H4 (cell line): ENCODE data around the gene MEX3D. TPM values are rescaled to one million over a fixed set of nuclear protein-coding genes. Genes with fewer than 3 reads are reported as not detected.

Source experiments
- DNase-seq: peaks from one replicate; pipeline ENCODE4 v3.0.0-alpha.2; 2015; ENCODE audit warnings: low spot score
- total RNA-seq: library from RNA; depleted of rRNA; stranded (reverse); fragments of >200 nt; shearing (Covaris generic); gene quantifications from 2 replicates; pipeline ENCODE4 v1.2.3, GENCODE V29; 2014

The MEX3D gene
- total RNA-seq, 1 experiment from 2014 or later: 5.7 TPM

DNA sequence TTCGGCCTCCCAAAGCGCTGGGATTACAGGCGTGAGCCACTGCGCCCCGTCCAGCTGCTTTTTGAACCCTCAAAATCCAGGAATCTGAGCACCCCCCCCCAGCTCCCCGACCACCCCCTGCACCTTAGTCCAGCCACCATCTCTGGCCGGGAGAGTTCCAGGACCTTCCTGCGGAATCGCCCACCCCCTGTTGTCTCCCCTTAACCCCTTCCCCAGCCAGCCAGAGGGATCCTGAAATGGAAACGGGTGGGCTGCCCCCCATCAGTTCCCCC lies 25.3 kb upstream of the MEX3D start:
- no peak for DNase-seq

DNA sequence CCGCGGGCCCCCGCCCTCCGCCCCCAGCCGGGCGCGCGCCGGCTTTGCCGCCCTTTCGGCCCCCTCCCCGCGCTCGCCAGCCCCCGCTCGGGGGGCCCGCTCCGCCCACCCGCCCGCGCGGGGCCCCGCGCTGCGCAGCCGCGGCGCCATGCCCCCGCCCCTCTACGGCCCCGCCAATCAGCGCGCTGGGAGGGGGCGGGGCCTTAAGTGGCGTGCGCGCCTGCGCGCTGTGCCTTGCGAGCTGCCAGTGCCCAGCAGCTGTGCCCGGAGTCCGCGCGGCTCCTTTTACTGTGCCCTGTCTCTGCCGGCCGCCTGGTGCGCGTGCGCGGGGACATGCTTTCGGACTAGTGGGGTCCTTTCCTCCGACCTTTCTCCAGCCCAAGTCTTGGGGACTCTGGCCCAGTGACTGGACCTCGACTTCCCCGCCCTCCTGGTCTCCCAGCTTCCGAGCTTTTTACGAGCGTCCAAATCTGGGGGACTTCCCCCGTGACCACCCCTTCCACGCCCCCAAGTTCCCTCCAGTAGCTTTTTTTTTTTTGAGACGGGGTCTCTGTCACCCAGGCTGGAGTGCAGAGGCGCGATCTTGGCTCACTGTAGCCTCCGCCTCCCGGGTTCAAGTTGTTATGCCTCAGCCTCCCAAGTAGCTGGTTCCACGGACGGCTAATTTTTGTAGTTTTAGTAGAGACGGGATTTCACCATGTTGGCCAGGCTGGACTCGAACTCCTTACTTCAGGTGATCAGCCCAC lies 24.8 kb upstream of the MEX3D start, which contains the start of gene MBD3:
MBD3 (minus strand) TSS at position 111 of the 746 bp plus-strand sequence. CDS start 234 bp downstream, outside the sequence.
- peak; percentile 80 for DNase-seq

GRCh38 chr19:1592024-1592754 lies 24.1 kb upstream of the MEX3D start:
- peak; percentile 70 for DNase-seq

- DNase-seq: no peak
Observed at GRCh38 chr19:1591421-1592023, 23.4 kb upstream of the MEX3D start.

- DNase-seq: no peak
Observed at GRCh38 chr19:1590641-1591397, 22.7 kb upstream of the MEX3D start.

DNA sequence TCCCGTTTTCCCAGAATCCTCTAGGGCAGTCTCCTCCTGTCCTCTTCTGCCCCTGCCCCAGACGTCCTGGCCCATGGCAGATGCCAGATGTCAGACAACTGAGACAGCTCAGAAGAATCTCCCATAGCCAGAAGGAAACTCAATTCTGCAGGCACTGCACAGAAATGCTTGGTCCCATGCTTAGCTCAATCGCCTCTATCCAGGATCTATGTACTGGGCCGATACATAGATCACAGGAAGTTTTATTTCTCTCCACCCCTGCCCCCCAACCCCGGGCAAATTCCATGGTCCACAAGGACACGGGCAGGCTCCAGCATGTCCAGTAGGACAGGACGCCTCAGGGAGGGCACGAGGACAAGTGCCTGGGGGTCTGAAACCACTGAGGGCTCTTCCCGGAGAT lies 19.7 kb upstream of the MEX3D start:
- DNase-seq: no peak

DNA sequence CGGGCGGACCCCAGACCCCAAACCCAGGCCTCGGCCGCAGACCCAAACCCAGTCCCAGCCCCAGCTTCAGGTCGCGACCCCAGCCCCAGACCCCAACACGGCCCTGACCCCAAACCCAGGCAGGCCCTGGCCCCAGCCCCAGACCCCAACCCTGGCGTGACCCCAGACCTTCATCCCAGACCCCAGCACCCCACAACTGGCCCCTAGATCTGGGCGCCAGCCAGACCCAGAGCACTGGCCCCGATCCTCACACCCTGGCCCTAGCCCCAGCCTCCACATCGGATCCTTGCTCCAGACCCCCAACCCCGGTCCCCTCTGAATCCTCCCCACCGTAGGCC lies 17.1 kb upstream of the MEX3D start:
- no peak for DNase-seq

DNA sequence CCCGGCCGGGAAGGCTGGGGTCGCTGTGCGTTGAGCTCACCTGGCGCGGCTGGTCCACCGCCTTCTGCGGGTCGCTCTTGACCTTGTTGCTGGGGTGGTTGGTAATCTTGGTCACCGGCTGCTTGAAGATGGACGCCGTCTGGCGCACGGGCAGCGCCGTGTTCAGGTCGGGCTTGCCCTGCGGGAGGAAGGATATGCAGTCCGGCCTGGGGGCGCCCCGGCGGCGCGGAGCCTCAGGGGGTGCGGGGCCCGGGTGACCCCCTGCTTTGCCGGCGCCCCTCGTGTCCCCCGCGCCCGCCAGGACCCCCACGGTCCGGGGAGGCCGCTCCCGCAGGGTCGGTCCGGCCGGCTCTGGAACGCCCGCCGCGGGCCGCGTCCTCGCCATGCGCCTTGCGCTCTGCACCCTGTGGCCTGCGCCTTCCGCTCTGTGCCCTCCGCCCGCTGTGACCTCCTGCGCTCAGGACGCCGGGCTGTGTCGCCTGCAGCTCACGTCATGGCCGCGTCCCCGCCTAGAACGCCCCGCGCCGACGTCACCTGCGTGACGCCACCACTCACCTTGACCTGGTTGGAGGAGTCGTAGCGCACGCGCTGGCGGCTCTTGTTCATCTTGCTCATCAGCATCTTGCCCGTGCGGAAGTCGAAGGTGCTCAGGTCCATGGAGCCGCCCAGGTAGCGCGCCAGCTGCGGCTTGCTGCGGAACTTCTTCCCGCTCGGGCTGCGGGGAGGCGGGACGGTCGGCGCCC lies 16.5 kb upstream of the MEX3D start:
- DNase-seq: no peak

DNA sequence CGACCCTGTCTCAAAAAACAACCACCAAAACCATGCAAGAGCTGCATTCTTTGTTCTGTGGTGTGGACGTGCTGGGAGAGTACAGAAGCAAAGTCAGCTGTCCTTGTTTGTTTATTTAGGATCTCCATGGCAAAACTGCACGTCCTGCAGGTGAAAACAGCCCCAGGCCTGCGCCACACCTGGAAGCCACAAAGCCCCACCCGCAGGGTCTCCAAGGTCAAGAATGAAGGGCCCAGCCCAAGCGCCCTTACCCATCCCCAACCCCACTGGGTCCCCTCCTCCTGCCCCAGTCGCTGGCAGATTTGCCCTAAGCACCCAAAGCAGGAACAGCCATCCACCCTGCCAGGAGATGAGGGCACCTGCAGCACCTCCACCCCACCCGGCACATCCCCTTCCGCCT lies 14.1 kb upstream of the MEX3D start:
- DNase-seq: no peak

DNA sequence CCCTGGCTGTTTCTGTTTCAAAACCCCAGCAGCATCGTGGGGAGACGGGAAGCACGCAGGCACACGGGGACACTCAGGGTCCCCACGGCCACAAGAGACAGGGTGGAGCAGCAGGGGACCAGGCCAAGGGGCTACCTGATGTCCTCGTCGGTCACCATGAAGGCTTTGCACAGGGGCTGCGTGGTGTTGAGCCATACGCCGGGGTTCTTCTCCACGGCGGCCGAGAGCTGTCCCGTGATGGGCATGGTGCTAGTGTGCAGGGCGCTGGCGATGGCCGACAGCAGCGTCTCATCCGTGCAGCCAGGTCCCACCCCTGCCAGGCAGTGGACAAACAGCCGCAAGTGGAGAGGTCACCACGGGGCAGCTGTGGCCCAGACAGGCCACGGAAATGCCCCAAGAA lies 12.8 kb upstream of the MEX3D start:
- no peak for DNase-seq

DNA sequence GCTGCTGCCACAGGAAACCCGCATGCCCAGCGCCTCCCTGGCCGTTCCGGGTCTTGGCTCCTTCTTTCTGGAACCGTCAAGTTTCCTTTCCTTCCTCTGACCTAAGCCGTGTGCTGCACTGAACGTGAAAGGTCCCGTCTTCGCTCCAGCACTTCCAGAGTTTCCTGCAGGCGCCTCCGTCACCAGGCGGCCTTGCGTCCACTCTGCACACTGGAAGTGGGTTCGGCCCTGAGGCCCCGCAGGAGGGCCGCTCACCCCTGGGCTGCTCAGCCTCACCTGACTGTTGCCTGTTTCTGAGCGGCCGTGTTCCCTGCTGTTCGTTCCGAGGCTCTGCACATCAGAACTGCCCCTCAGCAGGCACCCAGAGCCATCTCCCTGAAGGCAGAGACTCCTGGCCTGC lies 12.3 kb upstream of the MEX3D start:
- no peak for DNase-seq

DNA sequence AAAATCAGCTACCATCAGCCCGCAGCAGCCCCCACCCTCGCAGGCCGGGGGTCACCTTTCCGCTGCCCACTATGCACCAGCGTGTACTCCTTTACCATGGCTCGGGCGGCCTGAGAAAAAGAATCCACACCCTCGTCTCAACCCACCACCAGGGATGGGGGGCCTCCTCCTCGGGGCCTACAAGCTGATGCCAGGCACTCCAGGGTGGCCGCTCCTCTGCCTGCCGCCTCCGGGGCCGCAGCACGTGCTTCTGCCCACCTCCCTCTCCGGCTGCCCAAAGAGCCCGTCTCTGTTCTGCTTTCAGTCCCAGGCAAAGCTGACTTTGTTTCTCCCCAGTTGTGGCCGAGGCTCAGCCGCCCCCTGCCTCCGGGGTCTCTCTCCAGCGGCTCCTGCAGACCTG lies 11.1 kb upstream of the MEX3D start:
- DNase-seq: no peak

DNA sequence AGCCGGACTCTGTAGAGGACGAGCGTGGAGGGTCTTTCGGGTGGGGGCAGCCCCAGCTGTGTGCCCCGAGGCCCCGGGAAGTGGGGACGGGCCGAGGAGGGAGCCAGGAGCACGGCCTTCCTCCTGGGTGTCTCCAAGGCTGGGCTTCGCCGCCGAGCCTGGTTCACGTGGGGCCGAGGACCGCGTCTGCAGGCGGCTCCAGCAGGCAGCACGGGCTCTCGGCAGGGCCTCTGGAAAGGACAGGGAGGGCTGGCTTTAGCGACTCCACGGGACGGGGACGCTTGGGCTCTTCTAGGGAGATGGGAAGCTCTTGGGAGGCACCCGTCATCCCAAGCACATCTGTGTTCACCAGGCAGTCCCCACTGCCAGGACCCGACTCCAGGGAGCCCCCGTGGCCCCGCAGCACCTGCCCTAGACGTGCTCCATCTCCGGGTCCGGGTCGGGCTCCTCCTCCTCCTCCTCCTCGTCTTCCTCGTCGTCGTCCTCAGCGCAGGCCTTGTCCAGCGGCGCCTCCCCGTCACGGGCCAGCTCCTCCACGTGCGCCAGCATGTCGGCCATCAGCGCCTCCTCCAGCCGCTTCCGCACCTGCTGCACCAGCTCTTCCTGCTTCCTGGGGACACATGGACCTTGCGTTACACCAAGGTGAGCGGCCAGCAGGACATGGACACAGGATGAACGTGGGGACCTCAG lies 9.9 kb upstream of the MEX3D start:
- no peak for DNase-seq

GRCh38 chr19:1577090-1577928 lies 9.2 kb upstream of the MEX3D start:
- DNase-seq: no peak

GRCh38 chr19:1576242-1577089 lies 8.3 kb upstream of the MEX3D start:
- DNase-seq: no peak

GRCh38 chr19:1575323-1576241 lies 7.5 kb upstream of the MEX3D start:
- DNase-seq: no peak

DNA sequence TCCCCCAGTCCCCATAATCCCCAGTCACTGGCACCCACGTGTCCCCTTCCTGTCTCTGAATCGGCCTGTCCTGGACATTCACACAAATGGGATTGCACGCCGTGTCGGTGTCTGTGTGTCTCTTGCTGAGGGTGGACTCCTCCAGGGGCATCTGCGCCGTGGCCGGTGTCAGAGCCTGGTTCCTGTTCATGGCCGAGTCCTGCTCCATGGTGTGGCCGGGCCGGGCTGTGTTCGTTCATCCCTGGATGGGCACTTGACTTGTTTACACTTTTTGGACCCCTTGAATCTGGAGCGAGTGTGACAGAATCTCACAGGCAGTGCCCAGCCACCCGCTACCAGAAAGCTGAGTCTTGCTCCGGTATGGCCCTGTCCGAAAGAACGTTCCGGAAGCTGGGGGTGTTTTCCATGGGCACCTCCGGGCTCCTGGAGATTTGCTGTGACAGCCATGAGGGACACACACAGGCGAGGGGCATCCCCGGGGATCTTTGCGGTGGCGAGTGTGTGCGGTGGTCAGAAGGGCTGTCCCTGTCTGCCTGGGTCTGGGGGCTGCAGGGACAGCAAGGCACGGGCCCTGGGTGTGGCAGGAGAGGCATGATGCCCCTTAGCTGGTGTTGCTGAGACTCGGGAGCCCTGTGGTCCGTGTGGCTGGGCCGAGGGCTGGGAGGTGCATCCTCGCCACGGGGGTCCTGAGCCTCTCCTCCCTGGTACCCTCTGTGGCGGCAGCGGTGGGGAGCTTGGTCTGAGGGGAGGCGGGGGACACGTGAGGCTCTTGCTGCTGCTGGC lies 6.4 kb upstream of the MEX3D start:
- no peak for DNase-seq
